Spleen (tissue), 11 donors: ENCODE measurements around the gene SPAG17. TPM values are rescaled to one million over a fixed set of nuclear protein-coding genes. Genes with fewer than 3 reads are reported as not detected.
A peak's percentile ranks its signal among the peaks of the same experiment; 100 is the strongest.

Experiments used
- DNase-seq: peaks from one replicate; pipeline ENCODE4 v3.0.0-alpha.2; 2020
- H3K27ac ChIP-seq, 8 donors: fragments of 200-600 bp; sonication (generic) in 7 of 8; 1 replicate in 4 of 8; 2 replicates in 4 of 8; pipeline versions ENCODE4 v1.5.0 to v1.8.0; 2016 to 2021; ENCODE audit warnings: inconsistent platforms in 4 of 8, mild to moderate bottlenecking in 4 of 8, moderate library complexity in 1 of 8
- H3K27me3 ChIP-seq, 7 donors: fragments of 200-600 bp; sonication (generic) in 6 of 7; replicated peaks in 1 of 7; 1 replicate in 4 of 7; 2 replicates in 3 of 7; pipeline versions ENCODE4 v1.5.0 to v1.8.0; 2016 to 2021; ENCODE audit warnings: inconsistent platforms in 3 of 7, mild to moderate bottlenecking in 1 of 7
- H3K36me3 ChIP-seq, 6 donors: fragments of 200-600 bp; sonication (generic) in 5 of 6; 1 replicate in 4 of 6; 2 replicates in 2 of 6; pipeline versions ENCODE4 v1.5.0 to v1.8.0; 2016 to 2021; ENCODE audit warnings: inconsistent platforms in 2 of 6
- H3K4me1 ChIP-seq, 6 donors: fragments of 200-600 bp; sonication (generic) in 5 of 6; 1 replicate in 3 of 6; 2 replicates in 3 of 6; pipeline versions ENCODE4 v1.5.0 to v1.8.0; 2016 to 2021; ENCODE audit warnings: inconsistent platforms in 3 of 6
- H3K4me3 ChIP-seq, 8 donors: fragments of 200-600 bp; sonication (generic) in 7 of 8; 1 replicate in 4 of 8; 2 replicates in 4 of 8; pipeline versions ENCODE4 v1.5.0 to v1.8.0; 2016 to 2021; ENCODE audit warnings: inconsistent platforms in 4 of 8, mild to moderate bottlenecking in 4 of 8, moderate library complexity in 2 of 8
- H3K9me3 ChIP-seq, 8 donors: fragments of 200-600 bp; sonication (generic) in 7 of 8; 1 replicate in 4 of 8; 2 replicates in 4 of 8; pipeline versions ENCODE4 v1.5.0 to v1.8.0; 2016 to 2021; ENCODE audit warnings: inconsistent platforms in 4 of 8
- POLR2A ChIP-seq, 3 donors: fragments of 450-650 bp; IDR thresholded peaks; one replicate each; pipeline ENCODE4 v1.5.1; 2017; ENCODE audit warnings: antibody characterized with exemption in 3 of 3, mild to moderate bottlenecking in 1 of 3
- POLR2AphosphoS5 ChIP-seq, 3 donors: sonication (generic); formaldehyde crosslinking; IDR thresholded peaks; one replicate each; pipeline ENCODE4 v1.5.1; 2017; ENCODE audit warnings: antibody characterized with exemption in 3 of 3
- WGBS, 5 donors: extraction: QIAGEN DNeasy Blood & Tissue Kit in 3 of 5; methylation state at CpG; one replicate each; pipeline versions ENCODE4 v1.1.5 to v1.1.7; 2013 to 2018; 5-methylcytosine and 5-hydroxymethylcytosine counted together
- intact Hi-C: fragments of 100-400 bp; cut with DNase I; formaldehyde crosslinking; loops from one replicate; pipeline ENCODE4 v1.15.0; 2023; ENCODE audit warnings: low total_unique reads
- polyA plus RNA-seq, 3 donors: library from polyadenylated mRNA; stranded (reverse); fragments of 200-250 nt; gene quantifications; one replicate each; pipeline ENCODE4 v1.2.1, GENCODE V29; 2013
- total RNA-seq, 7 donors: library from RNA; depleted of rRNA in 3 of 7; stranded (reverse); fragments of >200 nt in 3 of 7; fragmentation: NEBNext Ultra II Directional in 4 of 7; extraction: Animal tissue kit (Norgen Biotek cat#: 25700) in 4 of 7; gene quantifications; one replicate each; pipeline versions ENCODE4 v1.1.0 to v1.2.1, GENCODE V29; 2016 to 2021
- TF ChIP-seq, protein P1 (sequence below), 11 experiments: fragments of 200-600 bp in 7 of 11; fragments of 450-650 bp in 4 of 11; sonication (generic) in 4 of 11; IDR thresholded peaks in 8 of 11; conservative IDR thresholded peaks in 3 of 11; 1 replicate in 7 of 11; 2 replicates in 4 of 11; pipeline versions ENCODE4 v1.4.0 to v1.8.0; 2016 to 2021; ENCODE audit warnings: antibody characterized with exemption in 11 of 11, inconsistent platforms in 4 of 11, mild to moderate bottlenecking in 1 of 11
- donor health status: healthy with polysubstance abuse.
- donor health status: DM: no; HTN: no; CAD: no; lungs with moderate emphysema.
- donor health status: DM: no; HTN: no; CAD: no.
- donor health status: Bipolar disorder and iron deficiency.
- donor health status: healthy.
- donor health status: DM: no; HTN: no; CAD: no.
- donor health status: DM: yes; HTN: yes; CAD: no.

The SPAG17 gene
- total and polyA plus RNA-seq, 10 donors: under 0.01 to 0.91 (median 0.28) TPM; not detected in 5

DNA sequence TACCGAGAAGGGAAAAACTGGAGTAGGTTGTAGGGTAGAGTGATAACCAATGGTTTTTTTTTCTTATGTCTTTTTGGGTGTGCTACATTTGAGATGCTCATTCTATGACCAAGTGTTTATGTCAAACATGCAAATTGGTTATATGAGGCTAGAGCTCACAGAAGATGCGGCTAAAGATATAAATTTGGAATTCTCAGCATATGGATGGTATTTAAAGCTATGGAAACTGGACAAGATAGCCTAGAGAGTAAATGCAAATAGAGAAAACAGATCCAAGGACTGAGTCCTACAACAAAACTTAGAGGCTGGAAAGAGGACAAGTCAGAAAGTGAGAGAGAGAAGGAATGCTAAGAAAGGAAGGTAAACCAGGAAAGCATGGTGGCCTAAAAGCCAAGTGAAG lies 263.0 kb downstream of the SPAG17 start:
- Histone ChIP-seq H3K36me3 (peaks cover 0 to 42% (median 23%) of the 10 kb centered on the region in 6 donors), H3K4me3 (no peak overlapping the region), H3K9me3 (no peaks in the 10 kb centered on the region), H3K27me3 (no peaks in the 10 kb centered on the region), H3K4me1 (peaks cover 6 to 26% (median 17%) of the 10 kb centered on the region in 6 donors), H3K27ac (no peak overlapping the region)
- no peak for DNase-seq
- intact Hi-C loops: no loop called here
- 94 to 100% (median 97%) methylated on average over 2 of the region's 2 CpGs for WGBS, 5 donors
- TF ChIP-seq POLR2AphosphoS5 (IDR thresholded peaks at IDR 0.05): no peak
- TF ChIP-seq, protein P1, sequence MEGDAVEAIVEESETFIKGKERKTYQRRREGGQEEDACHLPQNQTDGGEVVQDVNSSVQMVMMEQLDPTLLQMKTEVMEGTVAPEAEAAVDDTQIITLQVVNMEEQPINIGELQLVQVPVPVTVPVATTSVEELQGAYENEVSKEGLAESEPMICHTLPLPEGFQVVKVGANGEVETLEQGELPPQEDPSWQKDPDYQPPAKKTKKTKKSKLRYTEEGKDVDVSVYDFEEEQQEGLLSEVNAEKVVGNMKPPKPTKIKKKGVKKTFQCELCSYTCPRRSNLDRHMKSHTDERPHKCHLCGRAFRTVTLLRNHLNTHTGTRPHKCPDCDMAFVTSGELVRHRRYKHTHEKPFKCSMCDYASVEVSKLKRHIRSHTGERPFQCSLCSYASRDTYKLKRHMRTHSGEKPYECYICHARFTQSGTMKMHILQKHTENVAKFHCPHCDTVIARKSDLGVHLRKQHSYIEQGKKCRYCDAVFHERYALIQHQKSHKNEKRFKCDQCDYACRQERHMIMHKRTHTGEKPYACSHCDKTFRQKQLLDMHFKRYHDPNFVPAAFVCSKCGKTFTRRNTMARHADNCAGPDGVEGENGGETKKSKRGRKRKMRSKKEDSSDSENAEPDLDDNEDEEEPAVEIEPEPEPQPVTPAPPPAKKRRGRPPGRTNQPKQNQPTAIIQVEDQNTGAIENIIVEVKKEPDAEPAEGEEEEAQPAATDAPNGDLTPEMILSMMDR (IDR thresholded peaks at IDR 0.05 in 8 of 11, conservative IDR thresholded peaks at IDR 0.05 in 3 of 11): no peak
- TF ChIP-seq POLR2A (IDR thresholded peaks at IDR 0.05): no peak

DNA sequence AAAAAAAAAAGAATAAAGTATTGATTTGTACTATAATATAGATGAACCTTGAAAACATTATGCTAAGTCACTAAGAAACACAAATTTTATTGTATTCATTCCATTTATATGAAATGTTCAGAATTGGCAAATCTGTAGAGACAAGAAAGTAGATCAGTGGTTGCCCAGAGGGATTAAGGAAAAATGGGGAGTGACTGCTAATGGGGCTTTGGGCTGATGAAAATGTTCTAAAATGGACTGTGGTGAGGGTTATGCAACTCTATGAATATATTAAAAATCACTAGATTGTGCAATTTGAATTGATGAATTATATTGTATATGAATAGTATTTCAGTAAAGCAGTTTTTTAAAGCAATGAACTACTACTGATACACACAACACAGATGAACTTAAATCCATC lies 265.7 kb downstream of the SPAG17 start:
- no peaks in the 10 kb centered on the region for H3K27me3 ChIP-seq
- peaks cover 0 to 67% (median 47%) of the 10 kb centered on the region in 6 donors for H3K36me3 ChIP-seq
- H3K27ac ChIP-seq: no peak overlapping the region
- DNase-seq: no peak
- peaks cover 0 to 4% (median 0%) of the 10 kb centered on the region in 8 donors for H3K9me3 ChIP-seq
- TF ChIP-seq POLR2A (IDR thresholded peaks at IDR 0.05) (no peak), POLR2AphosphoS5 (IDR thresholded peaks at IDR 0.05) (no peak)
- no peak overlapping the region for H3K4me3 ChIP-seq
- intact Hi-C loops: no loop called here
- H3K4me1 ChIP-seq: peaks cover 0 to 6% (median 0%) of the 10 kb centered on the region in 6 donors

DNA sequence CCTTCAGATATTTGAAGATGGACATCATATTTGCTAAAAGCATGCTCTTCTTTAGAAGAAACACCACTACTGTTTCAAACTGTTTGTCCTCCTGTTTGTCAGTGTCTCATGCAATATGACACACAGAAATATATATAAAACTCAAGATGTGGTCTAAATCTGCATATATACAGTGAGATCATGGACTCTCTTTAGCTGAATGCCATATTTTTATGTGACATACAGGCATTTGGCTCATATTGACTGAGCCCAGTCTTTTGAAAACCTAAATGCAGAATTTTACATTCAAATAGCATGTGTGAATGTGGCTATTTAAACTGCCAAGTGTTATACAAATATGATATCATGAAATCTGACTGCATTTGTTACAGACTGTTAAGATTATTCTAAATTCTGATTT lies 274.0 kb downstream of the SPAG17 start:
- H3K27ac ChIP-seq: no peak overlapping the region
- no peak overlapping the region for H3K4me3 ChIP-seq
- no peaks in the 10 kb centered on the region for H3K4me1 ChIP-seq
- H3K9me3 ChIP-seq: peaks cover 0 to 5% (median 0%) of the 10 kb centered on the region in 8 donors
- H3K27me3 ChIP-seq: no peaks in the 10 kb centered on the region
- intact Hi-C loops: no loop called here
- peaks cover 5 to 100% (median 77%) of the 10 kb centered on the region in 6 donors for H3K36me3 ChIP-seq
- TF ChIP-seq, protein P1 (IDR thresholded peaks at IDR 0.05 in 8 of 11, conservative IDR thresholded peaks at IDR 0.05 in 3 of 11): no peak
- TF ChIP-seq POLR2AphosphoS5 (IDR thresholded peaks at IDR 0.05): no peak
- no peak for TF ChIP-seq POLR2A (IDR thresholded peaks at IDR 0.05)
- DNase-seq: no peak

DNA sequence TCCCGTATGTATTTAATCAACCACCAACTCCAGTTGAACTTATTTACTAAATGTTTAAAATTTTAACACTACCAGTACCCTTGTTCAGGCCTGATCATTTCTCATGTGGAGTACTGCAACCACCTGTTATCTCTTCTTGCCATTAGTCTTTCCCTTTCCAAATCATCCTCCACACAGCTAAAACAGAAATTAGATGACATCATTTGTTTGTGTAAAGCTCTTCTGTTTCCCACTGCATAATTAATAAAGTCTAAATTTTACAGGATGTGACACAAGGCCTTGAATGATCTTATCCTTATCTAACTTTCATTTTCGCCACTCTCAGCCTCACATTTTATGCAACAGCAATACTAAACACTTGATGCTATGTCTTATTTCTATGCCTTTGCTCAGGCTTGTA lies 280.0 kb downstream of the SPAG17 start:
- TF ChIP-seq POLR2AphosphoS5 (IDR thresholded peaks at IDR 0.05) (no peak), POLR2A (IDR thresholded peaks at IDR 0.05) (no peak)
- TF ChIP-seq, protein P1 (IDR thresholded peaks at IDR 0.05 in 8 of 11, conservative IDR thresholded peaks at IDR 0.05 in 3 of 11): no peak
- WGBS, 5 donors: 80 to 90% (median 85%) methylated on average over 2 of the region's 2 CpGs
- intact Hi-C loops: no loop called here

DNA sequence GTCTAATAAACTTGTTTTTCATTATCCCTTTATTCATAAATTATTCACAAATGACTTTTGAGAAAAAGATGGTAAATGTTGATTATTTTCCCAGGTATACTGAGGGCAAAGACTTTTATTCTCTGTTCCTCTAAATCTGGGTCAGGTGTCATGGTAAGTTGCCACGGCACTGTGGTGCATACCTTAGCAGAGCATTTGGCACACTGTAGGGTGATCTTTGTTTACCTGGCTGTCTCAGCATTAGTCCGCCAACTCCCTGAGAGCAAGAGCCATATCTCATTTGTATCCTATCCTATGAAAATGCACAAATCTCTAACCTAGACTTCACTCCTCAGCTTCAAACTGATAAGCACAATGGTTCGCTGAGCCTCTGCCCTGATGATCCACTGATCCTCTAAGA lies 280.5 kb downstream of the SPAG17 start:
- DNase-seq: no peak
- Histone ChIP-seq H3K4me3 (no peak overlapping the region), H3K36me3 (peaks cover 5 to 100% (median 56%) of the 10 kb centered on the region in 6 donors), H3K27me3 (no peaks in the 10 kb centered on the region), H3K4me1 (no peaks in the 10 kb centered on the region), H3K27ac (peak overlapping the region in 2 of 8 donors; percentile 18 to 49), H3K9me3 (no peaks in the 10 kb centered on the region)
- 95 to 99% (median 97%) methylated on average over 3 of the region's 3 CpGs for WGBS, 5 donors
- TF ChIP-seq POLR2A (IDR thresholded peaks at IDR 0.05): no peak
- TF ChIP-seq POLR2AphosphoS5 (IDR thresholded peaks at IDR 0.05): no peak
- TF ChIP-seq, protein P1 (IDR thresholded peaks at IDR 0.05 in 8 of 11, conservative IDR thresholded peaks at IDR 0.05 in 3 of 11): no peak
- intact Hi-C loops: no loop called here

More for the DNA sequence above, 280.0 kb downstream of the SPAG17 start:
- Histone ChIP-seq H3K36me3 (peaks cover 5 to 100% (median 59%) of the 10 kb centered on the region in 6 donors), H3K27me3 (no peaks in the 10 kb centered on the region), H3K27ac (peak overlapping the region in 5 of 8 donors; percentile 5 to 50 (median 46)), H3K4me3 (no peak overlapping the region), H3K4me1 (no peaks in the 10 kb centered on the region), H3K9me3 (no peaks in the 10 kb centered on the region)
- DNase-seq: no peak
